Fibroblast of lung (primary cell): ENCODE data around the gene MORN1.

Experiments
- EZH2 ChIP-seq: IDR thresholded peaks from 2 replicates; pipeline ENCODE4 v1.5.1; 2012; ENCODE audit warnings: low read length, control low read depth, mild to moderate bottlenecking; ENCODE audit errors: missing control alignments
- TF ChIP-seq, protein P1 (sequence below), 2 donors: IDR thresholded peaks in 1 of 2; conservative IDR thresholded peaks in 1 of 2; 1 replicate in 1 of 2; 2 replicates in 1 of 2; pipeline ENCODE4 v1.5.1; 2011 to 2012; ENCODE audit warnings: low read length in 2 of 2, control low read depth in 1 of 2, inconsistent platforms in 1 of 2, low read depth in 1 of 2, mild to moderate bottlenecking in 1 of 2

DNA sequence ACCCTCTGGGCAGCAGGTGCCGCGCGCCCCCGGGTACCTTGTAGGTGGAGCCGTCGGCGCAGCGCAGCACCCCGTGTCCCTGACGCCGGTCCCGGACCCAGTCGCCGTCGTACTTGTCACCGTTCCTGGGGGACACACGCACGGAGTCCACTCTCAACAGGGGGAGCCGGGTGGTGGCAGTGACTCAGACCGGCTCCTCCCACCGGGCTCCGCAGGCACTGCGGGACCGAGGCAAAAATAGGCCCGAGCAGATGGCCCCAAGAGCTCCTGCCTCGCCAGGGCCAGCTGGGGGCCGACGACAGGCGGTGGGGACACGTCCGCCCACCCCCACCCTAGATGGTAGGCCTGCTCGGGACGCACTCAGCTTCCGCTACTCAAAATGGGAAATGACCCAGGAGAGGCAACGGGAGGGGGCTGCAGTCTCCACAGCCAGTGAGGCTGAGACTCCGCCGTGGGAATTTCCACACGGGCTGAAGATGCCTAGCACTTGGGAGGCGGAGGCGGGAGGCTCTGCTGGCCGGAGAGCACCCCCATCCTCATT lies 6.3 kb downstream of the MORN1 start:
- no peak for TF ChIP-seq EZH2
- TF ChIP-seq, protein P1, sequence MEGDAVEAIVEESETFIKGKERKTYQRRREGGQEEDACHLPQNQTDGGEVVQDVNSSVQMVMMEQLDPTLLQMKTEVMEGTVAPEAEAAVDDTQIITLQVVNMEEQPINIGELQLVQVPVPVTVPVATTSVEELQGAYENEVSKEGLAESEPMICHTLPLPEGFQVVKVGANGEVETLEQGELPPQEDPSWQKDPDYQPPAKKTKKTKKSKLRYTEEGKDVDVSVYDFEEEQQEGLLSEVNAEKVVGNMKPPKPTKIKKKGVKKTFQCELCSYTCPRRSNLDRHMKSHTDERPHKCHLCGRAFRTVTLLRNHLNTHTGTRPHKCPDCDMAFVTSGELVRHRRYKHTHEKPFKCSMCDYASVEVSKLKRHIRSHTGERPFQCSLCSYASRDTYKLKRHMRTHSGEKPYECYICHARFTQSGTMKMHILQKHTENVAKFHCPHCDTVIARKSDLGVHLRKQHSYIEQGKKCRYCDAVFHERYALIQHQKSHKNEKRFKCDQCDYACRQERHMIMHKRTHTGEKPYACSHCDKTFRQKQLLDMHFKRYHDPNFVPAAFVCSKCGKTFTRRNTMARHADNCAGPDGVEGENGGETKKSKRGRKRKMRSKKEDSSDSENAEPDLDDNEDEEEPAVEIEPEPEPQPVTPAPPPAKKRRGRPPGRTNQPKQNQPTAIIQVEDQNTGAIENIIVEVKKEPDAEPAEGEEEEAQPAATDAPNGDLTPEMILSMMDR (conservative IDR thresholded peaks at IDR 0.05 in 1 of 2, IDR thresholded peaks at IDR 0.05 in 1 of 2; ENCODE audit: low read depth in 1 of 2, low read length in 2 of 2) = no peak
